Measurements from ENCODE around the gene GABARAP.

The GABARAP gene

GRCh38 chr17:7216242-7217112 lies 25.8 kb downstream of the GABARAP start:
- Mint-ChIP-seq H3K4me1 (peaks cover 86% of the 10 kb centered on the region), H3K9me3 (no peaks in the 10 kb centered on the region), H3K27ac (peak overlapping the region; percentile 92), H3K4me3 (peak overlapping the region; percentile 83), H3K36me3 (ENCODE audit: low read depth) (peaks cover 6% of the 10 kb centered on the region), H3K27me3 (ENCODE audit: low read depth, poor library complexity) (no peaks in the 10 kb centered on the region)
- no peak for DNase-seq
- no peak for TF ChIP-seq CTCF (IDR thresholded peaks at IDR 0.05)

DNA sequence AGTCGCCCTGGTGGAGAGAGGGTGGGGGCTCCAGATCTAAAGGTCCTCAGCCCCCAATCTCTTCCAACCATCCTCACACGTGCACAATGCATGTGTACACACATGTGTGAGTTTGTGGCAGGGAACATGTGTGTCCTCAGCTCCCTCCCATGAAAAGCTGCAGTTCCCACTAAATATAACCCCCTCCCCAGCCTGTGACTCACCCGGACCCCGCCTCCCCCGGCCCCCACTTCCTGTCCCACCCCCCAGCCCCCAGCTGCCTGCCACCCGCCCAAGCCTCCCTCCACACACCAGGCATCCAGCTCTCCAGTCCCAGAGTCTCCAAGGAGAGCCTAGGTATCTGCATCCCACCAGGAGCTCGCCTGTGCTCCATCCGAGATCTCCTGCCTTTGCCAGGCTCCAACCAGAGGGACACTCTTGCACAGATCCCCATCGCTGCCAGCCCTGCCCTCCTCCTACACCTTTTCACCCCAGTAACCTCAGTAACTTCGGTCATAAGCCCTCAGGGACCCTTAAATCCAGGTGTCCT lies 26.5 kb downstream of the GABARAP start:
- no peak for DNase-seq
- Mint-ChIP-seq H3K36me3 (ENCODE audit: low read depth) (peaks cover 6% of the 10 kb centered on the region), H3K27ac (peak overlapping the region; percentile 99), H3K4me1 (peaks cover 86% of the 10 kb centered on the region), H3K9me3 (no peaks in the 10 kb centered on the region), H3K4me3 (peak overlapping the region; percentile 83), H3K27me3 (ENCODE audit: low read depth, poor library complexity) (no peaks in the 10 kb centered on the region)
- TF ChIP-seq CTCF (IDR thresholded peaks at IDR 0.05) = no peak

DNA sequence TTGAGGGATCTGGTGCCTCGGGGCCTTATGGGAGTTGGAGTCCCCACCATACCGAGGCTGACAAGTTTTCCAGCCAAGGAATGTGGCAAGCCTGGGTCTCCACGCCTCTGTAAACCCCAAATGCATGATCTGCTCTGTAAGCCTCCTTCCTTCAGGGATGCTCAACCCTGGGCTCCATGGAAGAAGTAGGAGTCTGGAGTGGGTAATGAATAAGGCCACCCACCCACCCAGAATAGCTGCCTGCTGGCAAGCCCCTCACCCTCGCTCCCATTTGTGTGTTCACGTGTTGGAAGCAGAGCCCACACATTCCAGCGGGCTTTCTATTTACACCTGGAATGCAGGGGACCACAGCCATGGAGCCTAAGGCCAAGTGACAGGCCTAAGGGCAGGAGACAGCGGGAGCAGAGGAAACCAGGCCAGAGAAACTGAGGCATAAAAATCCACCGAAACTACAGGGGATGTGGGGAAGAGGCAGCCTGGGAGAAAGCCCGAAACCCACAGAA lies 27.1 kb downstream of the GABARAP start:
- TF ChIP-seq CTCF (IDR thresholded peaks at IDR 0.05) = no peak
- peaks cover 86% of the 10 kb centered on the region for H3K4me1 Mint-ChIP-seq
- peak overlapping the region; percentile 99 for H3K27ac Mint-ChIP-seq
- DNase-seq = no peak
- peaks cover 6% of the 10 kb centered on the region for H3K36me3 Mint-ChIP-seq (ENCODE audit: low read depth)
- H3K4me3 Mint-ChIP-seq = peak overlapping the region; percentile 83
- no peaks in the 10 kb centered on the region for H3K27me3 Mint-ChIP-seq (ENCODE audit: low read depth, poor library complexity)
- H3K9me3 Mint-ChIP-seq = no peaks in the 10 kb centered on the region

GRCh38 chr17:7214300-7215135 lies 27.7 kb downstream of the GABARAP start:
- H3K4me1 Mint-ChIP-seq = peaks cover 90% of the 10 kb centered on the region

DNA sequence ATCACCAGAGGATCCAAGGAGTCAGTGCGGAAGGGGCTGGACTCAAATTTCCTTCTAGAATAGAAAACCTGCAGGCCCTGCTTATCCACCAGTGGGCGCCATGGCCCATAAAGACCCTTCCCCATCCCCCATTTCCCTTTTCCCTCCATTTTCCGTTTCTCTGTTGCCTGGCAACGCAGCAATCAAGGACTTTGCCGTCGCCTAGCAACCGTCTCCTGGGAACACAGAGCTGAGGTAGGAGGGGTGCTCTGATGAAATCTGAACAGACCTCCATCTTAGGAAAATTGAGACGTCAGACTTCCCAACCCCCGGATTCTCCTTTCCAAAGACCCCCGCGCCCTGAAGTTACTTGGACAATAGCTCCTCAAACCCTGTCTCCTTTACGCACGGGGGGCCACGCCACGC lies 28.4 kb downstream of the GABARAP start:
- TF ChIP-seq CTCF (IDR thresholded peaks at IDR 0.05) = peak; percentile 81
- Mint-ChIP-seq H3K27ac (peak overlapping the region; percentile 99), H3K36me3 (ENCODE audit: low read depth) (peaks cover 6% of the 10 kb centered on the region), H3K4me1 (peaks cover 90% of the 10 kb centered on the region), H3K9me3 (no peaks in the 10 kb centered on the region), H3K27me3 (ENCODE audit: low read depth, poor library complexity) (no peaks in the 10 kb centered on the region), H3K4me3 (peak overlapping the region; percentile 83)
- peak; percentile 94 for DNase-seq

More at GRCh38 chr17:7214300-7215135, 27.7 kb downstream of the GABARAP start:
- Mint-ChIP-seq H3K4me3 (peak overlapping the region; percentile 83), H3K27me3 (ENCODE audit: low read depth, poor library complexity) (no peaks in the 10 kb centered on the region), H3K9me3 (no peaks in the 10 kb centered on the region), H3K36me3 (ENCODE audit: low read depth) (peaks cover 6% of the 10 kb centered on the region), H3K27ac (peak overlapping the region; percentile 99)
- peak; percentile 54 for TF ChIP-seq CTCF (IDR thresholded peaks at IDR 0.05)
- peak; percentile 100 for DNase-seq

All from nephron progenitor cell (in vitro differentiated cells).